HG03097 (cell line): ENCODE results near the gene ACTR8.

ENCODE experiments used
- ATAC-seq: cut with Tn5 transposase; IDR thresholded peaks from one replicate; pipeline ENCODE4 v1.9.1; 2021; ENCODE audit not compliant: unreplicated experiment, low FRiP score

The ACTR8 gene

GRCh38 chr3:53836084-53836872 is 45.7 kb downstream of the ACTR8 start:
- ATAC-seq, result no peak

GRCh38 chr3:53835257-53835656 is 46.7 kb downstream of the ACTR8 start:
- no peak for ATAC-seq

GRCh38 chr3:53834429-53835095 is 47.4 kb downstream of the ACTR8 start:
- no peak for ATAC-seq

- ATAC-seq, result no peak
Observed at GRCh38 chr3:53833700-53834099, 48.3 kb downstream of the ACTR8 start.

DNA sequence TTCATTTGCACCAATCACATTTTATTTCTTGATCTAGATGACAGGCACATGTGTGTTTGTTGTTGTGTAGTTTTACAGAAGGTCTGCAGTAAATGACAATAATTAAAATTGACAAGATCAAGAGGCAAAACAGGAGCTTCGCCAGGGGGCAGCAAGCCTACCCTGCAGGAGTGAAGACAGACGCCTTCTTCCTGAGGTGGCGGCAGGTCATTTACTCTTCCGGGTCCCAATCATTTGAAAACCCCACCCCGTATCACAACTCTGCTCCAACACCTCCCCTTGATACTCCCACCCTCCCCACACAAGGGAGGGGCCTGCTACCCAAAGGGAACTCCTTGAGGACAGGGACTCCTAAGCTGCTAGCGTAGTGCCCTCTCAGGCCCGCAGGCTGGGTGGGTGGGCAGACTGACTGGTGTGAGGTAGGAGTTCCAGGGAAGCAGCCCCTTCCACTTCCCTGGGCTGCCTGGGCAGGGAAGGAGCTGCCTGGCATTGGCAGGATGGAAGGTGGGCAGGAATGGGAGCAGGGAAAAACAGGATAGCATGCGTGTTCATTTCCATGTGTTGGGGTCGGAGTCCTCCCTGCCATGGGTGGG is 48.8 kb downstream of the ACTR8 start:
- no peak for ATAC-seq

DNA sequence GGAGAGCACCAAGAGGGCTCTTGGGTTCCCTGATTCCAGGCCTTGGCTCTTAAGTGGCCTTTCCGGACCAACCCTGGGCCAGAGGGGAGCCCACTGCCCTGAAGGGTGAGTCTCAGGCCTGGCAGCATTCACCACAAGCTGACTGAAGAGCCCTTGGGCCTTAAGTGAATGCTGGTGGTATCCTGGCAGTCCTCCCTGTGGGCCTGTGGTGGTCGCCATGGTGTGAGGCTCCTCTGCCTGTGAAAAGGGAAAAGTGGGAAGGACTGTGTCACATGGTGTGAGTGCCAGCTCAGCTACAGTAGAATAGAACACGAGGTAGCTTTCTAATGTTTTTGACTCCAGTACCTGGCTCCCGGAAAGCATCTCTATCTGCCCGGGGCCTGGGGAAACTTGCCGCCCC is 51.0 kb downstream of the ACTR8 start:
- no peak for ATAC-seq

- no peak for ATAC-seq
Observed at GRCh38 chr3:53829605-53830004, 52.3 kb downstream of the ACTR8 start.

GRCh38 chr3:53828581-53828980 is 53.4 kb downstream of the ACTR8 start:
- no peak for ATAC-seq

DNA sequence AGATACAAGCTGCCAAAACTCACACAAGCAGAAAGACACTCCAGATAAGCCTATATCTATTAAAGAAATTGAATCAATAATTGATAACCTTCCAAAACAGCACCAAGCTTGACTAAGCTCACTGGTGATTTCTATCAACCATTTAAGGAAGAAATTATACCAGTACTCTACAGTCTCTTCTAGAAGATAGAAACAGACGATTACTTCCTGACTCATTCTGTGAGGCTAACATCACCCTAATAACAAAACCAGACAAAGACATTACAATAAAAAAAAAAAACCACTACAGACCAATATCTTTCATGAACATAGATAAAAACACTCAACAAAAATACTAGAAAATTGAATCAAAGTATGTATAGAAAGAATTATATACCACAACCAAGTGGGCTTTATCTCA is 55.9 kb downstream of the ACTR8 start:
- ATAC-seq, result no peak

DNA sequence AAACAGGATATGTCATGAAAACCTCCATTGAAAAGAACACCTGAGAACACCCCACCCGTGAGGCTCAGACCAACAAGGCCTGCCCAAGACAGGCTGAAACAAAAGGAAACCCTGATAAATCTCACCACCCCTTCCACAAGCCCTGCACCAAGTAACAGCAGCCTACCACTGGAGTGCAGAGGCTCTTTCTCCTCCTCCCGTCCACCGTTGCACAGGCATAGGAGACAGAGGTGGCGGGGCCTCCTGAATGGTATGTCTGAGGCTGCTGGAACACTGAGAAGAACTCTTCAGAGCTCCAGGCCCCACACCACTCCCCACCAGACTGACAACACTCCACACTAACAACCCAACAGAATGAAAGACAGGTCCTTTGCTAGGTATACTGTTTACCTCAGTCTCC is 57.2 kb downstream of the ACTR8 start:
- no peak for ATAC-seq

DNA sequence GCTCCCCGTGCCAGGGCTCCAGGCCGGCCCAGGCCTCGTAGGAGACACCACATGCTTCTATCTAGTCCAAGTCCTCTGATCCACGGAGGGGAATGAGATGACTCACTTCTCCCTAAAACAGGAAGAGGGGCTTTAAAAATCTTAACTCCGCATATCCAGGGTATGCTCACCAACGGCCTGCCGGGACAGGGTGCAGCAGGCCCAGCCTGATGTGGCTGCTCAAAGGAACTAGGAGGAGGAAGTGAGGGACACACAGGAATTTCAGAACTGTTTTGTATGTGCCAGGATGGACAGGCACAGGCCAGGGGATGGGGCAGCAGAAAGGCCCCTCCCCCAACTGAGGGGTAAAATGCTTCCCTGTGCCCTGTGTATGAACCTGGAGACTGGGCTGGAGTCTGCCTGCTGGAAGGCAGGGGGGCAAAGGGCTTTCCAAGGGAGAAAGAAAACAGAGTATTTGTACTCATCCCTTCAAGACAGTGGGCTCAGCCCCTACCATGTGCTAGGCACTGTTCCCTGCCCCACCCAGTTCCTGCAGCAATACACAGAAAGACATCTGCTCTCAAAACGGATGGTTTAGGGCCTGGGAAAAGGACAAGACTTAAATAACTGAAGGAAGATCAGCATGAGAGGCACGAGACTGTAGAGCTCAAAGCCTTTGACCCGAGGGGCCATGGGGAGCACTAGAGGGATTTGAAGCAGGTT is 57.8 kb downstream of the ACTR8 start:
- no peak for ATAC-seq

- no peak for ATAC-seq
Observed at GRCh38 chr3:53823026-53823955, 58.7 kb downstream of the ACTR8 start.

GRCh38 chr3:53822331-53822741 is 59.6 kb downstream of the ACTR8 start:
- ATAC-seq, result no peak

DNA sequence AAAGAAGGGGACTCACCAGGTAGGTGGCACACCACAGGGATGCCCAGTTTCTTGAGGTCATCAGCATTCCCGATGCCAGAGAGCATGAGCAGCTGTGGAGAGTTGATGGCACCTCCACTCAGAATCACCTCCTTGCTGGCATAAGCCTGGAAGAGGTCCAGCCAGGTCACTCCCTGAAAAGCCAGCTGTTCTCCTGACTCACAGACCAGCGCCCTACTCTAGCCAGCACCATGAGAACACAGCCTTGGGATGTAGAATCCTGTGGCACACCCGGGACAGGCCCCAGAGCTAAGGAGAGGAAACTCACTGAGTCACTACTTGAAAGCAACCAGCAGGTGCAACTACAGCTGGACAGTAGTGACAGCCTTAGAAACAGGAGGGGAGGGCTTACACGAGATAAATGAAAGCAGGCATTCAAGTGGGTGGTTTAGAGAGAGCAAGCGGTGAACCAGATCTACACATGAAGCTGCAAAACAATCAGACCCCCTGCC is 60.3 kb downstream of the ACTR8 start:
- no peak for ATAC-seq

DNA sequence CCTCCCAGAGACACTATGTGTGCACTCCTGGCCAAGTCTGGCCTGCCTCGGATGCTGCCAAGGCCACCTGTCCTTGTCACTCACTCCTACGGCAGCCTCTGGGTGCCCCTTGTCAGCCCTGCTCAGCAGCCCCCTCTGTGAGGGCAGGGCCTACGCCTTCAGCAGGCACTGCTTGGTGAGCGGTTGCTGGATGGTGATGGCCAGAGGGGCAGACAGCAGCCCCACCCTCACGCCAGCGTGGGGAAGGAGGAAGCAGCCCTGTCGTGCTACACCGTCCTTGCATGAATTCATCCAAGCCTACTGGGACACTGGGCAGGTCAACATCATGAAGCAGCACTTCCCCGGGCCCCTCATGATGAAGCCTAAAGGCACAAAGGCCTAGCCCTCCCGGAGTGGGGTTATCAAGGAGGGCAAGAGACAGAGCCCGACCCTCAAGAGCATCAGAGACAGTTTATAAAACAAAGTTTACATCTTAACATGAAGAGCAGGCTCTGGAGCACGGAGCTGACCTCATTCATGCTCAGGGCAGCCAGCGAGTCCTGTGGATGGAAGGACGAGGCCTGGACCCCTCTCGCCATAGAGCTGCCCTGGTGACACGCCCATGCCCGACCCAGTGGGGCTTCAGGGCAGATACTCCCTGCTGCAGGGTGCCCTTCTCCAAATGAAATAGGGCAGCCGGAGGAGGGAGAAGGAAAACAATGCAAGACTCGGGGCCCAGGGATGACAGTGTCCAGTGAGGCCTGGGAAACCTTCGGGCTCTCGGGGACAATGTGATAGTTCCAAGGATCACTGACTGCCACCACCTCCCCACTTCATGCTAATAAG is 61.0 kb downstream of the ACTR8 start:
- ATAC-seq, result no peak

- no peak for ATAC-seq
Observed at GRCh38 chr3:53820084-53820483, 61.9 kb downstream of the ACTR8 start.

GRCh38 chr3:53819163-53819868 is 62.6 kb downstream of the ACTR8 start:
- no peak for ATAC-seq
